ENCODE data around the gene ALDH3B1.
"Not testable (repeated sequence)": the region's sequence is repeated elsewhere in the genome, so short reads cannot be mapped to it uniquely, and the experiment has no call there.

DNA sequence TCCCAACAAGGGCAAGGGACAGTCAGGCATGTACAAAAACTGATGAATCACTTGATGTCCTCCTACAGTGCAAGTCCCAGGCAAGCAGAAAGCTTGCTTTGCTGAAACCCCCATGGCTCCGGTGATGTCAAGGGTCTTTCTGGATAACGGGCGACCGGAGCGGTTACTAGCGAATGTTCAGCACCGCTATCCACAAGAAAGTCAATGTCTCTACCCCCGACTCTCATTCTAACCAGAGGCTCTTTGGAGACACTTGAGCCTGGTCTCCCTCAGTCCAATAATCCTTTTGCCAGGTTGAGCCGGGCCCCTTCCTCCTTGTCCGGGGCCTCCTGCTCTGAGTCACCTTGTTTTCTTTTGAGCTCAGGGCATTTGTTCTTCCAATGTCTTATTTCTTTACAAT is 28.9 kb upstream of the ALDH3B1 start:
- TF ChIP-seq, protein P1, sequence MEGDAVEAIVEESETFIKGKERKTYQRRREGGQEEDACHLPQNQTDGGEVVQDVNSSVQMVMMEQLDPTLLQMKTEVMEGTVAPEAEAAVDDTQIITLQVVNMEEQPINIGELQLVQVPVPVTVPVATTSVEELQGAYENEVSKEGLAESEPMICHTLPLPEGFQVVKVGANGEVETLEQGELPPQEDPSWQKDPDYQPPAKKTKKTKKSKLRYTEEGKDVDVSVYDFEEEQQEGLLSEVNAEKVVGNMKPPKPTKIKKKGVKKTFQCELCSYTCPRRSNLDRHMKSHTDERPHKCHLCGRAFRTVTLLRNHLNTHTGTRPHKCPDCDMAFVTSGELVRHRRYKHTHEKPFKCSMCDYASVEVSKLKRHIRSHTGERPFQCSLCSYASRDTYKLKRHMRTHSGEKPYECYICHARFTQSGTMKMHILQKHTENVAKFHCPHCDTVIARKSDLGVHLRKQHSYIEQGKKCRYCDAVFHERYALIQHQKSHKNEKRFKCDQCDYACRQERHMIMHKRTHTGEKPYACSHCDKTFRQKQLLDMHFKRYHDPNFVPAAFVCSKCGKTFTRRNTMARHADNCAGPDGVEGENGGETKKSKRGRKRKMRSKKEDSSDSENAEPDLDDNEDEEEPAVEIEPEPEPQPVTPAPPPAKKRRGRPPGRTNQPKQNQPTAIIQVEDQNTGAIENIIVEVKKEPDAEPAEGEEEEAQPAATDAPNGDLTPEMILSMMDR (conservative IDR thresholded peaks at IDR 0.05; ENCODE audit: low read depth, low read length), result not testable (repeated sequence)
- not testable (repeated sequence) for TF ChIP-seq EZH2 (IDR thresholded peaks at IDR 0.05; ENCODE audit: low read length, unreplicated experiment); EZH2phosphoT487 (IDR thresholded peaks at IDR 0.05; ENCODE audit: borderline replicate concordance, low read length)

Data from PC-3 (cell line).